LNCaP clone FGC (cell line): ENCODE results near the gene NCSTN.

ENCODE experiments used
- DNase-seq: peaks from one replicate; pipeline ENCODE4 v3.0.0-alpha.2; 2011; ENCODE audit warnings: low read depth
- H3K4me3 ChIP-seq: 2 replicates; pipeline ENCODE4 v1.5.1; 2011; ENCODE audit warnings: mild to moderate bottlenecking, low read depth, low read length, control low read depth
- CTCF ChIP-seq: IDR thresholded peaks from 2 replicates; pipeline ENCODE4 v1.5.1; 2012; ENCODE audit warnings: mild to moderate bottlenecking; ENCODE audit not compliant: control insufficient read depth, insufficient read depth; ENCODE audit errors: extremely low read depth

Gene NCSTN

GRCh38 chr1:160332516-160332915 is 10.7 kb upstream of the NCSTN start:
- DNase-seq, result no peak
- TF ChIP-seq CTCF, result no peak
- no peak overlapping the region for H3K4me3 ChIP-seq

DNA sequence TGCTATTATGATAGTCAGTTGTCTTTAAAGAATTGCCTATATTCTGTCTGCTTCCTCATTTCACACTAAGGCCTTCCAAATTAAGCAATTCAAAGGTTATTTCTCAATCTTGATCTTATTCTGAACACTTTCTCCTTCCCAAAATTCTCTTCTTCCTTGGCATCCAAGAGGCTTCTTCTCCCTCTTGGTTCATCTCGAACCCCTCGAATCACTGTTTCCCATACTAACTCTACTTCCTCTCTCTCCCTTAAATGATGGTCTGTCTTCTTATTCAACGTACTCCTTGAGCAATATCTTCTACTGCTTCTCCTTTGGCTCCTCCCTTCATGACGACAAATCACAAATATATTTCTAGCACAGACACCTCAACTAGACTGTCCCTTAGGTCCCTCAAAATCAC is 4.6 kb upstream of the NCSTN start:
- DNase-seq, result no peak
- no peak overlapping the region for H3K4me3 ChIP-seq
- TF ChIP-seq CTCF, result no peak

DNA sequence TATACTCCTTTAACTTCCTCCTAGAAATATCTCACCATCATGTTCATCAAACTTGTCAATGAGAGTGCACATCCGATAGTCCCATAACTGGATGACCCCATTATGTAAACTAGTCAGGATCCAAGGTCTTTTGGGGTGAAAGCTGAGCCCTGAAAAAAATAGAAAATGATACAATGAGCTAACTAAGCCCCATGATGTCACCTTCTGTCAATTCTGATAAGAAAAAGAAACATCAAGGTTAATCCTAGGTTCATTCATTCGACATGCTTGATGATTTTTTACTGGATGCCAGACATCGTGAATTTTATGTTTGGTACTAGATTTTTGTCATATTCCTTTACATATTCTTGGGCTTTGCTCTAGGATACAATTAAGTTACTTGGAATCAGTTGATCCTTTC is 3.0 kb upstream of the NCSTN start:
- H3K4me3 ChIP-seq, result no peak overlapping the region
- no peak for TF ChIP-seq CTCF
- DNase-seq, result no peak

GRCh38 chr1:160340866-160341265 is 2.3 kb upstream of the NCSTN start:
- no peak overlapping the region for H3K4me3 ChIP-seq
- no peak for TF ChIP-seq CTCF

GRCh38 chr1:160342526-160342925 is 657 bp upstream of the NCSTN start:
- peak; percentile 17 for DNase-seq
- peak overlapping the region; percentile 92 for H3K4me3 ChIP-seq
- TF ChIP-seq CTCF, result no peak

More at GRCh38 chr1:160340866-160341265, 2.3 kb upstream of the NCSTN start:
- DNase-seq, result no peak

DNA sequence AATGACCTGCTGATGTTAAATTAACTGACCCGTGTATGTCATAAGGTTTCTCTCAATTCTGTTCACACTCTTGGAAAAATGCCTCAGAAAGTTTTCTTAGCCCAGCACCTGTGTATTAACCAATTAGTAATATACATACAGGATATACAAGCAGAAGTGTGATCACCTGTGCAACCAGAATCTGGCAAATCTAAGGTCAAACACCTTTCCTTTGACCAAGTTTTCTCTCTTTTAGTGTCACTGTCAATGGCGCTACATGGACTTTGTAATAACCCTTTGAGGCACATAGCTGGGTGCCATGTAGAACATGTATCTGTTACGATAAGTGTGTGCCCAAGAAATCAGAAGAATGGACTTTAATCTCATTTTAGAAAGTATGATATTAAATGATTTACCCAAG is 1.1 kb downstream of the NCSTN start:
- peak overlapping the region; percentile 92 for H3K4me3 ChIP-seq
- TF ChIP-seq CTCF, result no peak
- no peak for DNase-seq

- no peak for TF ChIP-seq CTCF
- no peak for DNase-seq
- H3K4me3 ChIP-seq, result no peak overlapping the region
Measured at GRCh38 chr1:160344936-160345335, 1.8 kb downstream of the NCSTN start.
